Upper lobe of left lung (tissue), 4 donors: ENCODE data around the gene FAM171A2.

Source experiments
- EP300 ChIP-seq, 4 donors: sonication (generic); formaldehyde crosslinking; IDR thresholded peaks; one replicate each; pipeline ENCODE4 v1.5.1; 2017; ENCODE audit warnings: antibody characterized with exemption in 4 of 4, control low read depth in 2 of 4
- POLR2A ChIP-seq, 4 donors: fragments of 450-650 bp; IDR thresholded peaks; one replicate each; pipeline ENCODE4 v1.5.1; 2016 to 2017; ENCODE audit warnings: antibody characterized with exemption in 4 of 4, mild to moderate bottlenecking in 2 of 4
- POLR2AphosphoS5 ChIP-seq, 2 donors: sonication (generic); formaldehyde crosslinking; IDR thresholded peaks; one replicate each; pipeline ENCODE4 v1.5.1; 2017; ENCODE audit warnings: antibody characterized with exemption in 2 of 2
- TF ChIP-seq, protein P1 (sequence below), 6 experiments: fragments of 450-650 bp in 4 of 6; fragments of 200-600 bp in 2 of 6; sonication (generic) in 2 of 6; IDR thresholded peaks; one replicate each; pipeline ENCODE4 v1.5.1; 2016 to 2019; ENCODE audit warnings: antibody characterized with exemption in 6 of 6

DNA sequence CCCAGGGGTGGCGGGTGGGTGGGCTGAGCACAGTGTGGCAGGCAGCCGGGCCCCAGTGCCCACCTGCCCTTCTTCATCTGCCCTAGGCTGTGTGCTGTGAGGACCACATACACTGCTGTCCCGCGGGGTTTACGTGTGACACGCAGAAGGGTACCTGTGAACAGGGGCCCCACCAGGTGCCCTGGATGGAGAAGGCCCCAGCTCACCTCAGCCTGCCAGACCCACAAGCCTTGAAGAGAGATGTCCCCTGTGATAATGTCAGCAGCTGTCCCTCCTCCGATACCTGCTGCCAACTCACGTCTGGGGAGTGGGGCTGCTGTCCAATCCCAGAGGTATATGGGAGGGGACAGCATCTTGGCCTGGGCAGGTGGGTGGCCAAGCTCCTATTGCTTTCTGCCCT lies 12.2 kb downstream of the FAM171A2 start:
- no peak for TF ChIP-seq POLR2AphosphoS5 (IDR thresholded peaks at IDR 0.05)
- TF ChIP-seq, protein P1, sequence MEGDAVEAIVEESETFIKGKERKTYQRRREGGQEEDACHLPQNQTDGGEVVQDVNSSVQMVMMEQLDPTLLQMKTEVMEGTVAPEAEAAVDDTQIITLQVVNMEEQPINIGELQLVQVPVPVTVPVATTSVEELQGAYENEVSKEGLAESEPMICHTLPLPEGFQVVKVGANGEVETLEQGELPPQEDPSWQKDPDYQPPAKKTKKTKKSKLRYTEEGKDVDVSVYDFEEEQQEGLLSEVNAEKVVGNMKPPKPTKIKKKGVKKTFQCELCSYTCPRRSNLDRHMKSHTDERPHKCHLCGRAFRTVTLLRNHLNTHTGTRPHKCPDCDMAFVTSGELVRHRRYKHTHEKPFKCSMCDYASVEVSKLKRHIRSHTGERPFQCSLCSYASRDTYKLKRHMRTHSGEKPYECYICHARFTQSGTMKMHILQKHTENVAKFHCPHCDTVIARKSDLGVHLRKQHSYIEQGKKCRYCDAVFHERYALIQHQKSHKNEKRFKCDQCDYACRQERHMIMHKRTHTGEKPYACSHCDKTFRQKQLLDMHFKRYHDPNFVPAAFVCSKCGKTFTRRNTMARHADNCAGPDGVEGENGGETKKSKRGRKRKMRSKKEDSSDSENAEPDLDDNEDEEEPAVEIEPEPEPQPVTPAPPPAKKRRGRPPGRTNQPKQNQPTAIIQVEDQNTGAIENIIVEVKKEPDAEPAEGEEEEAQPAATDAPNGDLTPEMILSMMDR (IDR thresholded peaks at IDR 0.05): no peak
- no peak for TF ChIP-seq POLR2A (IDR thresholded peaks at IDR 0.05)
- TF ChIP-seq EP300 (IDR thresholded peaks at IDR 0.05): no peak
